Measurements from ENCODE around the gene PLAAT2.

DNA sequence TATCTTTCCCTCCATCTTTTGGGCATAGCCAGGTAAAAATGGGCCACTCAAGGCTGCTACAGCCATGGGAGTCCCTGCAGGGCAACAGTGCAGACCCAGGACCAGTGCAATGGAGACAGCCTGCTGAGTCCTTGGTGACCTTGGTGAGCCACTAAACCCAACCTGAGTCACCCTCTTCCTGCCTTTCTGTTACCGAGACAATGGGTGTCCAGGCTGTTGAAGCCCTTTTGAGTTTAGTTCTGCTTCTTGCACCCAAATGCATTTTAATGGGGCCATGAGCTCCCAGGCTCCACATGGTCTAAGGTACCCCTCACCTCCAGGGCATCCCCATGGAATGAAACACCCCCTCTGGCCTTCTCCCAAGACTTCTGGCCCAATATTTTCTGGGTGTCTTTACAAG, 27.4 kb downstream of the PLAAT2 start:
- TF ChIP-seq SRF (IDR thresholded peaks at IDR 0.05; ENCODE audit: low read depth in 2 of 2, low read length in 2 of 2) = no peak
- TF ChIP-seq BRCA1 (IDR thresholded peaks at IDR 0.05; ENCODE audit: low read depth, low read length) = no peak

Data from GM12878 (cell line).